Measurements from ENCODE around the gene SCAMP2.

DNA sequence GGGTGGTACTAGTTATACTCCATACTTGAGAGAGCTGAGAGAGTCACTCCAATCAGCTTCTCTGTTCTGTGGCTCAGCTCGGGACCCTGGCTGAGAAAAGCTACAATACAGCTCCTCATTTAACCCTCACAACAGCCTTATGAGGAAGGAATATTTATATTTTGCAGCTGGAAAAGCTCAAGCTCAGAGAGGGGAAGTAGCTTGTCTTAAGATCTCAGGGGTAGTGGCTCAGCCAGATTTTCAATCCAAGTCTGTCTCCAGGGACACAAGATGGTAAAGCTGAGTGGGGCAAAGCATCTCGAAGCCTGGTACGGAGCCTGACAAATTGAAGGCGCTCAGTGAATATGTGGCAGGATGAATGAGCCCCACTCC is 14.8 kb downstream of the SCAMP2 start:
- TF ChIP-seq EZH2phosphoT487 (IDR thresholded peaks at IDR 0.05; ENCODE audit: low read depth) = no peak
- TF ChIP-seq, protein P1, sequence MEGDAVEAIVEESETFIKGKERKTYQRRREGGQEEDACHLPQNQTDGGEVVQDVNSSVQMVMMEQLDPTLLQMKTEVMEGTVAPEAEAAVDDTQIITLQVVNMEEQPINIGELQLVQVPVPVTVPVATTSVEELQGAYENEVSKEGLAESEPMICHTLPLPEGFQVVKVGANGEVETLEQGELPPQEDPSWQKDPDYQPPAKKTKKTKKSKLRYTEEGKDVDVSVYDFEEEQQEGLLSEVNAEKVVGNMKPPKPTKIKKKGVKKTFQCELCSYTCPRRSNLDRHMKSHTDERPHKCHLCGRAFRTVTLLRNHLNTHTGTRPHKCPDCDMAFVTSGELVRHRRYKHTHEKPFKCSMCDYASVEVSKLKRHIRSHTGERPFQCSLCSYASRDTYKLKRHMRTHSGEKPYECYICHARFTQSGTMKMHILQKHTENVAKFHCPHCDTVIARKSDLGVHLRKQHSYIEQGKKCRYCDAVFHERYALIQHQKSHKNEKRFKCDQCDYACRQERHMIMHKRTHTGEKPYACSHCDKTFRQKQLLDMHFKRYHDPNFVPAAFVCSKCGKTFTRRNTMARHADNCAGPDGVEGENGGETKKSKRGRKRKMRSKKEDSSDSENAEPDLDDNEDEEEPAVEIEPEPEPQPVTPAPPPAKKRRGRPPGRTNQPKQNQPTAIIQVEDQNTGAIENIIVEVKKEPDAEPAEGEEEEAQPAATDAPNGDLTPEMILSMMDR (IDR thresholded peaks at IDR 0.05; ENCODE audit: low read depth, low read length) = no peak
